GM18868 (cell line): ENCODE results near the gene TRPV2.
A peak's percentile ranks its signal among the peaks of the same experiment; 100 is the strongest.
"Not testable (repeated sequence)": the region's sequence is repeated elsewhere in the genome, so short reads cannot be mapped to it uniquely, and the experiment has no call there.

Experiments
- ATAC-seq: cut with Tn5 transposase; IDR thresholded peaks from one replicate; pipeline ENCODE4 v1.9.1; 2021; ENCODE audit warnings: mild to moderate bottlenecking, moderate library complexity; ENCODE audit not compliant: unreplicated experiment

Gene TRPV2, protein sequence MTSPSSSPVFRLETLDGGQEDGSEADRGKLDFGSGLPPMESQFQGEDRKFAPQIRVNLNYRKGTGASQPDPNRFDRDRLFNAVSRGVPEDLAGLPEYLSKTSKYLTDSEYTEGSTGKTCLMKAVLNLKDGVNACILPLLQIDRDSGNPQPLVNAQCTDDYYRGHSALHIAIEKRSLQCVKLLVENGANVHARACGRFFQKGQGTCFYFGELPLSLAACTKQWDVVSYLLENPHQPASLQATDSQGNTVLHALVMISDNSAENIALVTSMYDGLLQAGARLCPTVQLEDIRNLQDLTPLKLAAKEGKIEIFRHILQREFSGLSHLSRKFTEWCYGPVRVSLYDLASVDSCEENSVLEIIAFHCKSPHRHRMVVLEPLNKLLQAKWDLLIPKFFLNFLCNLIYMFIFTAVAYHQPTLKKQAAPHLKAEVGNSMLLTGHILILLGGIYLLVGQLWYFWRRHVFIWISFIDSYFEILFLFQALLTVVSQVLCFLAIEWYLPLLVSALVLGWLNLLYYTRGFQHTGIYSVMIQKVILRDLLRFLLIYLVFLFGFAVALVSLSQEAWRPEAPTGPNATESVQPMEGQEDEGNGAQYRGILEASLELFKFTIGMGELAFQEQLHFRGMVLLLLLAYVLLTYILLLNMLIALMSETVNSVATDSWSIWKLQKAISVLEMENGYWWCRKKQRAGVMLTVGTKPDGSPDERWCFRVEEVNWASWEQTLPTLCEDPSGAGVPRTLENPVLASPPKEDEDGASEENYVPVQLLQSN

DNA sequence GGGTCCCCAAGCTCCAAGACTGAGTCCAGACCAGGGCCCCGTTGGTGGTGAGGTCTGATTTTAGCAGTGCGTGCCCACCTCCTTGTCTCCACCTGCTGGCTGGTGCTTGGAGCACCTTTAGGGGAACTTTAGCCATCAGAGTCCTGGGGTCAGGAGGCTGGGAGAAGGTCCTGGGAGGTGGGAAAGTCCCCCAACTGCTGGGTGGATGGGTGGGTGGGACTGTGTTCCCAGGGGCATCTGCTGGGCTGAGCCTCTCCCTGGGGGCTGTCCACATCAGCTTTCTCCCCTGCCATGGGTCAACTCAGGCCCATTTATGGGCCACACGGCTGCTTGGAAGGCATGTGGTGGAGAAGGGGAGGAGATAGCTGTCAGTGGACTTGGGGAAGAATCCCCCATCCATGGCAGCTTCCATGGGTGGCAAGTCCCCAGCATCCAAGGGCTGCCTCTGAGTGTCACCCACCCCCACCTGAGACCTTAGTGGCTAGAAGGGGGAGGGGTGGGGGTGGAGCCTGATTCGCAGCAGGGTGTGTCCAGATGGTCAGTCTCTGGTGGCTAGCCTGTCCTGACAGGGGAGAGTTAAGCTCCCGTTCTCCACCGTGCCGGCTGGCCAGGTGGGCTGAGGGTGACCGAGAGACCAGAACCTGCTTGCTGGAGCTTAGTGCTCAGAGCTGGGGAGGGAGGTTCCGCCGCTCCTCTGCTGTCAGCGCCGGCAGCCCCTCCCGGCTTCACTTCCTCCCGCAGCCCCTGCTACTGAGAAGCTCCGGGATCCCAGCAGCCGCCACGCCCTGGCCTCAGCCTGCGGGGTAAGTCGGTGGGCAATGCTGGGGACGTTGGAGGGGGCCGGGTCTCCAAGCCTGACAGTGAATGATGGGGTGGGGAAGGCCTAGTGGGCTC lies at the start of gene TRPV2:
TSS of gene TRPV2 (plus strand) at position 541 of the 894 bp plus-strand sequence. CDS start 2,098 bp downstream, outside the sequence.
- ATAC-seq = no peak

DNA sequence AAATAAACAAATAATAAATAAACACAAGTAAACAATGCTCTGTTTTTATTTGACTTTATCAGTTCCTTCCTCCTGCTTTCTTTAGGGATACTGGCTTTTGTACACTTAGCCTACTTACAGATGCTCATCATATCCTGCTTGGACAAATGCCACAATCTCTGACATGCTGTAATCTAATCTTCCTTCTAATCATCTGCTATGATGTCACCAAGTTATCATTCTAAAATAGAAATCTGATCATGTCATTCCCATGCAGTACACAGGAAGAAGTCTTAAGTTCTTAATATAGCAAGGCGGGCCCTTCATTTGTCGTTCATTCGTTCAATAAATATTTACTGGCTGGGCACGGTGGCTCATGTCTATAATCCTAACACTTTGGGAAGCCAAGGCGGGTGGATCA lies 43.6 kb upstream of the TRPV2 start:
- no peak for ATAC-seq

DNA sequence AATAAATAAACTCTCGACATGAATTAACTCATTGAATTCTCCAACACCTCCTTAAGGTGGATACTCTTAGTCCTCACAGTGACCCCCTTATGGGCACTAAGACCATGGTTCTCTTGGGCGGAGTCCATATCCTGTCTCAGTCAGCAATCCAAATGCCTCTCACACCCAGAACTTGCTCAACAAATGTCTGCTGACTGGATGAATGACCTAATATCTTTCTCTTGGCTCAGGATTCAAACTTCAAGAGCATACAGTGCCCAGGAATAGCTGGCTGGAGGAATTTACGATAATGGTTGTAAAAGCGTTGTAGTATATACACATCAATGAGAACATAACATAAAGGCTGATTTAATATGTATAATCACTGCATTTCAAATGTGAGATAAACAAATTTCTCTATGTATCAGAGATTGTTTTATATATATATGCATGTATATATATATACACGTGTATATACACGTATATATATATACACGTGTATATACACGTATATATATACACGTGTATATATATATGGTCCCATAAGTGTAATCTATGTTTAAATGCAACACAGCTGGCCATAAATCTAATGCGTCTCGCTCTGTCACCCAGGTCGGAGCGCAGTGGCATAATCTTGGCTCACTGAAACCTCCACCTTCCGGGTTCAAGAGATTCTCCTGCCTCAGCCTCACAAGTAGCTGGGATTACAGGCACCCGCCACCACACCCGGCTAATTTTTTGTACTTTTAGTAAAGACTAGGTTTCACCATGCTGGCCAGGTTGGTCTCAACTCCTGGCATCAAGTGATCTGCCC lies 41.0 kb upstream of the TRPV2 start:
- ATAC-seq = no peak

DNA sequence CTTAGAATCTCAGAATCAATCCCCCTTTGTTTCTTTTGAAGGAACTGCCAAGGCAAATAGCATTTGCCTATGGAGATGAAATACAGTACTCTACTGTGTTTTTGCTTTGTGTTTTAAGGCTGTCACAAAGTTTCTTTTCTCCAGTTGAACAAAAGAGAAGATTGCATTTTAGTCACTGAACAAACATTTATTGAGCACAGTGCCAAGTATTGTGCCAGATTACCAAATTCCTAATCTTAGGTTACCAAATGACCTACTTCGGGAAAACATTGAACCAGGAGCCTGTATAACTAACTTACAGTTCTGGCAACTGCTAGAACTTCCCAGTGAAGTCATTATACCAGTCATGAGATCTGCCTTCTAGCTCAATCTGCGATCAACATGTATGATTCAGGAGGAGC lies 37.4 kb upstream of the TRPV2 start:
- ATAC-seq = no peak

DNA sequence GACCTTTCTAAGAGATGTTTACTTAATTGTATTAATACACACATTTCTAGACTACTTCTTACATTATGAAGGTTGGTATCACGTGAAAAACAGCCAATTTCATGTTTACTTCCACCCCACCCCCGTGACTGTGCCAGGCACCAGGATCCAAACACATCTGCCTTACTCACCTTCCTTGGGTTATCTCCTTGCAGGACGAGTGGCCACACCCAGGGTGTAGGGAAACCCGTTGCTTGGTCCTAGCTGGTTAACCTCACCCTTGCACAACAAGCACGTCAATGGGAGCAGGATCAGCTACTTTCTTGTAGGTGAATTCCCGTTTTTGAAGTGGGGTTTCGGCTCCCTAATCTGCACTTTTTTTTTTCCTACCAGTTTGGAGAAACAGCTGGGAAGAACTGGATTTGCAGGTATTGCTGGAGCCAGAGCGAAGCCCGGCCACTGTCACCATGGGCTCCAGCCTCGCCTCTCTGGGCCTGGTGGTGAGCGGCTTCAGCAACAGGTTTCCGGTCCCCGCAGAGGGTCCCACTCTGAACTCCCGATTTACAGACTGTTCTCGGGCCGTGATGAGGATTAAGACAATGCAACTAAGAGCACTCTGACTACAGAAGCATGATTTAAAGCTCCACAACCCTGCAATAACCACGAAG lies 36.6 kb upstream of the TRPV2 start:
- no peak for ATAC-seq

GRCh38 chr17:16379654-16380053 lies 35.7 kb upstream of the TRPV2 start:
- ATAC-seq = no peak

DNA sequence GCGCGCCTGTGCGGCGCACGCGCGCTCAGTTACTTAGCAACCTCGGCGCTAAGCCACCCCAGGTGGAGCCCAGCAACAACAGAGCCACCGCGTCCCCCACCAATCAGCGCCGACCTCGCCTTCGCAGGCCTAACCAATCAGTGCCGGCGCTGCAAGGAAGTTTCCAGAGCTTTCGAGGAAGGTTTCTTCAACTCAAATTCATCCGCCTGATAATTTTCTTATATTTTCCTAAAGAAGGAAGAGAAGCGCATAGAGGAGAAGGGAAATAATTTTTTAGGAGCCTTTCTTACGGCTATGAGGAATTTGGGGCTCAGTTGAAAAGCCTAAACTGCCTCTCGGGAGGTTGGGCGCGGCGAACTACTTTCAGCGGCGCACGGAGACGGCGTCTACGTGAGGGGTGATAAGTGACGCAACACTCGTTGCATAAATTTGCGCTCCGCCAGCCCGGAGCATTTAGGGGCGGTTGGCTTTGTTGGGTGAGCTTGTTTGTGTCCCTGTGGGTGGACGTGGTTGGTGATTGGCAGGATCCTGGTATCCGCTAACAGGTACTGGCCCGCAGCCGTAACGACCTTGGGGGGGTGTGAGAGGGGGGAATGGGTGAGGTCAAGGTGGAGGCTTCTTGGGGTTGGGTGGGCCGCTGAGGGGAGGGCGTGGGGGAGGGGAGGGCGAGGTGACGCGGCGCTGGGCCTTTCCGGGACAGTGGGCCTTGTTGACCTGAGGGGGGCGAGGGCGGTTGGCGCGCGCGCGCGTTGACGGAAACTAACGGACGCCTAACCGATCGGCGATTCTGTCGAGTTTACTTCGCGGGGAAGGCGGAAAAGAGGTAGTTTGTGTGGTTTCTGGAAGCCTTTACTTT lies 34.5 kb upstream of the TRPV2 start, which contains the start of gene UBB:
TSS of gene UBB (plus strand) at position 452 of the 856 bp plus-strand sequence. CDS start 817 bp downstream, outside the sequence.
- peak; percentile 90 for ATAC-seq

DNA sequence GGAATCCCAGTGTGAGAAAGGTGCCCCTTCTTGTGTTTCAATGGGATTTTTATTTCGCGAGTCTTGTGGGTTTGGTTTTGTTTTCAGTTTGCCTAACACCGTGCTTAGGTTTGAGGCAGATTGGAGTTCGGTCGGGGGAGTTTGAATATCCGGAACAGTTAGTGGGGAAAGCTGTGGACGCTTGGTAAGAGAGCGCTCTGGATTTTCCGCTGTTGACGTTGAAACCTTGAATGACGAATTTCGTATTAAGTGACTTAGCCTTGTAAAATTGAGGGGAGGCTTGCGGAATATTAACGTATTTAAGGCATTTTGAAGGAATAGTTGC lies 33.9 kb upstream of the TRPV2 start:
- no peak for ATAC-seq

DNA sequence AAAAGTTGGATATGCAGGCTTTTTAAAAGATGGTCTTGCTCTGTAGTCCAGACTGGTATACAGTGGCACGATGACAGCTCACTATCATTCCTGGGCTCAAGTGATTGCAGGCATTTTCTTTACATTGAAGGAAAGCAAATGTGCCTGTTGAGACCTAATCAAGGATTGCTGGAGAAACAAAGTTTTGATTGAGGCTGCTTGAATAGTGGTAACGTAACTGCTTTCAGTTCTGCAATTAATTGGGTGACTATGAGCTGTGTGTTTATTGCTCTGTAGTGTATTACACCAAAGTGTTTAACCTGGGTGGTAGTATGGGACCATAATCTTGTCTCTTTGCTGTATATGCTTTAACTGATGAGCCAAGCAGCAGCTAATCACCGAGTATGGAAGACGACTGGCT lies 32.2 kb upstream of the TRPV2 start:
- ATAC-seq = no peak

DNA sequence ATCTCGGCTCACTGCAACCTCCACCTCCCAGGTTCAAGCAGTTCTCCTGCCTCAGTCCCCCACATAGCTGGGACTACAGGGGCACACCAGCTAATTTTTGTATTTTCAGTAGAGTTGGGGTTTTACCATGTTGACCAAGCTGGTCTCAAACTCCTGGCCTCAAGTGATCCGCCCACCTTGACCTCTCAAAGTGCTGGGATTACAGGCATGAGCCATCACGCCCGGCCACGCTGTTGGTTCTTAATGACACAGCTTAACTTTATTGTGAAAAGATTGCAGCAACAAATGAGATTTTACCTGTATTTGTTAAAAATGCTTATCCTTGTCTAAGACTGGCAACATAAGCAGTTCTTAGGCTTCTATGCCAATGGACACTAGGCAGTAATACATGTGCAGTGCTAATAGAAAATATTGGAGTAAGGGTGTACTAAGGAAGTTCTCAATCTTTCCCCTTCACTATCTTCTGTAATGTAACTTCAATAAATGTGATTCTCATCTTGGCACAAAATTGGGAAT lies 31.5 kb upstream of the TRPV2 start:
- no peak for ATAC-seq

GRCh38 chr17:16384557-16384956 lies 30.8 kb upstream of the TRPV2 start:
- ATAC-seq = no peak

DNA sequence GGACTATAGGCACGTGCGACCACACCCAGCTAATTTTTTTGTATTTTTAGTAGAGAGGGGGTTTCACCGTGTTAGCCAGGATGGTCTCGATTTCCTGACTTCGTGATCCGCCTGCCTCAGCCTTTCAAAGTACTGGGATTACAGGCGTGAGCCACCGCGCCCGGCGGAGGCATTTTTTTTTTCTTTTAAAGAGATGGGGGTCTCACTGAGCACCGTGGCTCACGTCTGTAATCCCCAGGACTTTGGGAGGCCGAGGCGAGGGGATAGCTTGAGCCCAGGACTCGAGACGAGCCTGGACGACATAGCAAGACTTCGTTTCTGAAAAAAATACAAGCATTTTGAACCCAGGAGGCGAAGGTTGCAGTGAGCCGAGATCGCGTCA lies 29.3 kb upstream of the TRPV2 start:
- ATAC-seq = not testable (repeated sequence)

DNA sequence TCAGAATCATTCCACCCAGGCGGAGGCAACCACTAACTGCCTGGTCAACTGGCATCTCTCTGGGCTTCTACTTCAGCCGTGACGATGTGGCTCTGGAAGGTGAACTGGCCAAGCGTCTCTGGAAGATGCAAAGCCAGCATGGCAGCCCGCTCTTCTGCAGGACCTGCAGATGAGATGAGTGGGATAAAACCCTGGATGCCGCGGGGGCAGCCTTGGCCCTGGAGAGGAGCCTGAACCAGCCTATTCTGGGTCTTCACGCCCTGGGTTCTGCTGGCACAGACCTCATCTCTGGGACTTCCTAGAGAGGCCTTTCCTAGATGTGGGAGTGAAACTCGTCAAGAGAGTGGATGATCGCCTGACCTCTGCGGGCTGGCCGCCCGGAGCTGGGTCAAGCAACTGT lies 23.9 kb upstream of the TRPV2 start:
- ATAC-seq = no peak

GRCh38 chr17:16392491-16392890 lies 22.9 kb upstream of the TRPV2 start:
- ATAC-seq = not testable (repeated sequence)

DNA sequence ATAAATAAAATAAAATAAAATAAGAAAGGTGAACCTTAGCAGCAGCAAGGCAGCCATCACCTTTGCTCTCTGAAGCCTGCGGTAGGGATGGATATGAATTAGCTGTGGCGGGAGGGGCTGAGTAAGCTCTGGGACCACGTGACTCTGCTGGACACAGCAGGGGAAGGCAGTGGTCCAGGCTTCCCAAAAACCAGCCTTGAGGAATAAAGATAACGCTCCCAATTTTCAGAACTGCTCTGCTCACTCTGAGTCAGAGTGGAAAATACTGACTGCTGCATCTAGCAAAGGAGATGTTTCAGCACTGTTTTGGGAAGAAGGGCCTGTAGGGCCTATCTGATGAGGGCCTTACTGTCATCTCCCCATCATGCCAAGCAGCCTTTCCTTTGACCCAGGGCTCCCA lies 19.5 kb upstream of the TRPV2 start:
- not testable (repeated sequence) for ATAC-seq

GRCh38 chr17:16396693-16397092 lies 18.7 kb upstream of the TRPV2 start:
- not testable (repeated sequence) for ATAC-seq

DNA sequence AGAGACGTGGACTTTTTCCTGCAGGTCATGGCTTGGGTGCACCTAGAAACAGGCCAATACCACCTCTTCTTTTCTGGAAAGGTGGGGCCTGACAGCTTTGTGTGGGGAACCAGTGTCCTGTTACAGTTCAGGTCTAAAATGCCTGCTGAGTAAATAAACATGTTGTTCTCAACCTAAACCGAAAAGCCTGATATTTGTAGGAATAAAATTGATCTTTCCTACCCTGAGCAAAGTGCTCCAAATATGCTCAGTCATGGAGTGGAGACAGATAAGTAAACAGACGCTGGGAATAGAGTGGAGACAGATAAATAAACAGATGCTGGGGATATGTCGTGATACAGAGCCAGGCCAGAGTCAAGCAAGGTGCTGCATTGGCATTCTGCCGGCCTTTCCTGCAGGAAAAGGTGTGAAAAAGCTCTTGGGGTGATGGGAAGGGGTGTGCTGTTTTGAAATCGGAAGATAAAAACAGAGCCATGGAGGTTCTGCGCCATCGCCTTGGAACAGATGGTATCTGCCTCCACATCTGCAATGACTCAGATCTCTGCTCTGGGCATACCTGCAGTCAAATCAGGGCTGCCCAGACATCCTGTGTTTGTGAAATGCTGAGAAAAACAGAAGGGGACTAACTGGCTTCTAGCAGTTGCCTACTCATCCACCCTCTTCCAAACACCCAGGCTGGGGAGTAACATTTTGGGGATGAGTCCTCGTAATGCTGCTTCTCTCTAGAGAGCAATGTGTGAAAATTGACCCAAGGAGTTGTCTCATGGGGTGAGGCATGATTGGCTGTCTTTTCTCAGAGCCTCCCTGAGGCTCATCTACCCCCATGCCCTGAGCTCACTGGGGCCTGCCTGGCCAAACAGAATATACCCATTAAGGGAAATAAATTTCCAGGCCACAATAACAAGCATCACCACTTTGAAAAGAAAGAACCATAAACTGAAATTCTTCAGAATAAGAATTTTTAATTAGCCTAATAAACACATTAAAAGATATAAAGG lies 16.8 kb upstream of the TRPV2 start:
- peak; percentile 97 for ATAC-seq
